H9 (cell line): ENCODE measurements around the gene METTL27. TPM values are rescaled to one million over a fixed set of nuclear protein-coding genes. Genes with fewer than 3 reads are reported as not detected.
"Not testable (repeated sequence)": the region's sequence is repeated elsewhere in the genome, so short reads cannot be mapped to it uniquely, and the experiment has no call there.

ENCODE experiments used
- DNase-seq: peaks from one replicate; pipeline ENCODE4 v3.0.0-alpha.2; 2017
- H2AFZ ChIP-seq: one replicate; pipeline ENCODE4 v1.6.1; 2013; ENCODE audit warnings: mild to moderate bottlenecking, low read length, control low read depth, moderate library complexity
- H2AK5ac ChIP-seq: 2 replicates; pipeline ENCODE4 v1.6.1; 2013; ENCODE audit warnings: low read length, control low read depth, mixed read lengths; ENCODE audit not compliant: insufficient read length
- H2BK120ac ChIP-seq: one replicate; pipeline ENCODE4 v1.6.1; 2013; ENCODE audit warnings: low read depth, mild to moderate bottlenecking, low read length, control low read depth, inconsistent platforms; ENCODE audit not compliant: poor library complexity, severe bottlenecking
- H2BK12ac ChIP-seq: 2 replicates; pipeline ENCODE4 v1.6.1; 2013; ENCODE audit warnings: low read length, control low read depth, mixed read lengths, low read depth; ENCODE audit not compliant: insufficient read length
- H2BK15ac ChIP-seq: 2 replicates; pipeline ENCODE4 v1.6.1; 2013; ENCODE audit warnings: low read depth, low read length, control low read depth
- H2BK20ac ChIP-seq: one replicate; pipeline ENCODE4 v1.6.1; 2013; ENCODE audit warnings: low read depth, mild to moderate bottlenecking, low read length, control low read depth, inconsistent platforms; ENCODE audit not compliant: poor library complexity, severe bottlenecking
- H2BK5ac ChIP-seq: 2 replicates; pipeline ENCODE4 v1.6.1; 2013; ENCODE audit warnings: low read length, control low read depth, mixed read lengths; ENCODE audit not compliant: insufficient read length
- H3K14ac ChIP-seq: 2 replicates; pipeline ENCODE4 v1.6.1; 2013; ENCODE audit warnings: low read length, control low read depth; ENCODE audit not compliant: insufficient read depth
- H3K18ac ChIP-seq: 2 replicates; pipeline ENCODE4 v1.6.1; 2013; ENCODE audit warnings: low read depth, mild to moderate bottlenecking, mixed read lengths, low read length, control low read depth; ENCODE audit not compliant: insufficient read length
- H3K23ac ChIP-seq: 2 replicates; pipeline ENCODE4 v1.6.1; 2013; ENCODE audit warnings: low read length, control low read depth, mixed read lengths, low read depth; ENCODE audit not compliant: insufficient read length
- H3K23me2 ChIP-seq: 2 replicates; pipeline ENCODE4 v1.6.1; 2013; ENCODE audit warnings: low read depth, mild to moderate bottlenecking, mixed read lengths, low read length, control low read depth; ENCODE audit not compliant: insufficient read length, poor library complexity, severe bottlenecking
- H3K27ac ChIP-seq: 2 replicates; pipeline ENCODE4 v1.5.1; 2013; ENCODE audit warnings: low read length, control low read depth, mixed read lengths, low read depth; ENCODE audit not compliant: insufficient read length
- H3K27me3 ChIP-seq: 2 replicates; pipeline ENCODE4 v1.6.1; 2013; ENCODE audit warnings: low read length, control low read depth, inconsistent platforms; ENCODE audit not compliant: insufficient read depth
- H3K4ac ChIP-seq: 2 replicates; pipeline ENCODE4 v1.6.1; 2013; ENCODE audit warnings: low read depth, mild to moderate bottlenecking, control low read depth, inconsistent platforms, low read length, moderate library complexity
- H3K4me1 ChIP-seq: 2 replicates; pipeline ENCODE4 v1.6.1; 2013; ENCODE audit warnings: low read length, control low read depth, inconsistent platforms; ENCODE audit not compliant: insufficient read depth
- H3K4me2 ChIP-seq: 2 replicates; pipeline ENCODE4 v1.6.1; 2013; ENCODE audit warnings: low read length, control low read depth, mixed read lengths; ENCODE audit not compliant: insufficient read length, insufficient read depth
- H3K56ac ChIP-seq: 2 replicates; pipeline ENCODE4 v1.6.1; 2013; ENCODE audit warnings: low read depth, mild to moderate bottlenecking, mixed read lengths, low read length, control low read depth; ENCODE audit not compliant: insufficient read length
- H3K79me1 ChIP-seq: 2 replicates; pipeline ENCODE4 v1.6.1; 2013; ENCODE audit warnings: low read depth, mild to moderate bottlenecking, moderate library complexity, low read length, control low read depth, inconsistent platforms; ENCODE audit not compliant: insufficient read depth, poor library complexity, severe bottlenecking
- H3K79me2 ChIP-seq: 2 replicates; pipeline ENCODE4 v1.6.1; 2013; ENCODE audit warnings: low read length, control low read depth, inconsistent platforms; ENCODE audit not compliant: insufficient read depth
- H3K9ac ChIP-seq: 2 replicates; pipeline ENCODE4 v1.6.1; 2013; ENCODE audit warnings: low read length, control low read depth, mixed read lengths; ENCODE audit not compliant: insufficient read length; ENCODE audit errors: extremely low read depth
- H3K9me3 ChIP-seq: one replicate; pipeline ENCODE4 v1.6.1; 2013; ENCODE audit warnings: low read depth, low read length, inconsistent platforms; ENCODE audit not compliant: control insufficient read depth
- H3T11ph ChIP-seq: one replicate; pipeline ENCODE4 v1.6.1; 2013; ENCODE audit warnings: mild to moderate bottlenecking, low read length, control low read depth, inconsistent platforms
- H4K20me1 ChIP-seq: one replicate; pipeline ENCODE4 v1.6.1; 2013; ENCODE audit not compliant: control insufficient read depth, insufficient read length, insufficient read depth
- H4K5ac ChIP-seq: 2 replicates; pipeline ENCODE4 v1.6.1; 2013; ENCODE audit warnings: low read depth, mild to moderate bottlenecking, mixed read lengths, low read length, control low read depth; ENCODE audit not compliant: insufficient read length
- H4K8ac ChIP-seq: replicated peaks from 2 replicates; pipeline ENCODE4 v1.6.1; 2013; ENCODE audit warnings: low read length, control low read depth, mixed read lengths, low read depth; ENCODE audit not compliant: insufficient read length
- H4K91ac ChIP-seq: 2 replicates; pipeline ENCODE4 v1.6.1; 2013; ENCODE audit warnings: low read depth, mild to moderate bottlenecking, moderate library complexity, mixed read lengths, low read length, control low read depth; ENCODE audit not compliant: insufficient read length
- H3K27ac Mint-ChIP-seq, 3 experiments: 2 replicates in 2 of 3; 3 replicates in 1 of 3; pipeline ENCODE4 v1.8.0; 2020 to 2021; ENCODE audit warnings: mixed read lengths in 3 of 3, mild to moderate bottlenecking in 1 of 3, moderate library complexity in 1 of 3
- H3K27me3 Mint-ChIP-seq: 2 replicates; pipeline ENCODE4 v1.8.0; 2021; ENCODE audit warnings: low read depth, mild to moderate bottlenecking, moderate library complexity, mixed read lengths
- H3K36me3 Mint-ChIP-seq, 3 experiments: 2 replicates in 2 of 3; 3 replicates in 1 of 3; pipeline ENCODE4 v1.8.0; 2020 to 2021; ENCODE audit warnings: low read depth in 3 of 3, mixed read lengths in 3 of 3; ENCODE audit not compliant: insufficient read depth in 1 of 3
- H3K4me1 Mint-ChIP-seq, 2 experiments: 2 replicates each; pipeline ENCODE4 v1.8.0; 2020; ENCODE audit warnings: mixed read lengths in 2 of 2
- H3K4me3 Mint-ChIP-seq, 2 experiments: 2 replicates in 1 of 2; 3 replicates in 1 of 2; pipeline ENCODE4 v1.8.0; 2020 to 2021; ENCODE audit warnings: mild to moderate bottlenecking in 2 of 2, mixed read lengths in 2 of 2, moderate library complexity in 1 of 2
- H3K9me3 Mint-ChIP-seq, 2 experiments: 2 replicates in 1 of 2; 3 replicates in 1 of 2; pipeline ENCODE4 v1.8.0; 2020; ENCODE audit warnings: mild to moderate bottlenecking in 2 of 2, mixed read lengths in 2 of 2, moderate library complexity in 1 of 2
- CTCF ChIP-seq: fragments of 200-600 bp; sonication (generic); conservative IDR thresholded peaks from 3 replicates; pipeline ENCODE4 v1.8.0; 2021; ENCODE audit warnings: antibody characterized with exemption, mild to moderate bottlenecking
- WGBS: extraction: QIAGEN DNeasy Blood & Tissue Kit; methylation state at CpG from one replicate; pipeline ENCODE4 v1.1.7; 2013; ENCODE audit warnings: missing lambda C conversion rate, low lambda C conversion rate, mixed read lengths; ENCODE audit not compliant: insufficient read length; ENCODE audit errors: extremely low coverage; 5-methylcytosine and 5-hydroxymethylcytosine counted together
- total RNA-seq: library from RNA; stranded (reverse); gene quantifications from 2 replicates; pipeline ENCODE4 v1.2.1, GENCODE V29; 2021

The METTL27 gene
- total RNA-seq, 1 experiment from 2014 or later, result 13.5 TPM

GRCh38 chr7:73789051-73789450 lies 53.3 kb downstream of the METTL27 start:
- H3T11ph ChIP-seq, result no peak overlapping the region
- H2BK15ac ChIP-seq, result no peak overlapping the region
- no peak overlapping the region for H2AFZ ChIP-seq
- H3K9me3 ChIP-seq, result no peaks in the 10 kb centered on the region
- no peak overlapping the region for H3K4me2 ChIP-seq
- no peak overlapping the region for H3K9ac ChIP-seq
- H2BK5ac ChIP-seq, result no peak overlapping the region
- H3K4ac ChIP-seq, result no peak overlapping the region
- no peak overlapping the region for H2BK20ac ChIP-seq
- peaks cover 3 to 10% of the 10 kb centered on the region in 2 experiments for H3K4me1 Mint-ChIP-seq
- peaks cover 0 to 16% of the 10 kb centered on the region in 2 experiments; a peak in 3 of 5 replicates for H3K9me3 Mint-ChIP-seq
- H3K4me1 ChIP-seq, result no peaks in the 10 kb centered on the region
- no peak overlapping the region for H3K56ac ChIP-seq
- no peak overlapping the region for H2AK5ac ChIP-seq
- no peak overlapping the region for H3K23ac ChIP-seq
- WGBS, result no CpG with 5 or more reads among the region's 4 CpGs
- H3K79me2 ChIP-seq, result no peaks in the 10 kb centered on the region
- H4K5ac ChIP-seq, result no peak overlapping the region
- H3K36me3 Mint-ChIP-seq, result peaks cover 0 to 3% (median 0%) of the 10 kb centered on the region in 3 experiments; a peak in 4 of 7 replicates
- H3K14ac ChIP-seq, result no peak overlapping the region
- no peaks in the 10 kb centered on the region for H3K27me3 Mint-ChIP-seq
- no peaks in the 10 kb centered on the region for H4K20me1 ChIP-seq
- no peaks in the 10 kb centered on the region for H3K79me1 ChIP-seq
- H2BK120ac ChIP-seq, result no peak overlapping the region
- no peak overlapping the region for H4K91ac ChIP-seq
- H3K23me2 ChIP-seq, result no peaks in the 10 kb centered on the region
- H4K8ac ChIP-seq, result no peak overlapping the region
- no peak overlapping the region for H3K18ac ChIP-seq
- H2BK12ac ChIP-seq, result no peak overlapping the region
- TF ChIP-seq CTCF, result no peak
- no peak overlapping the region for H3K4me3 Mint-ChIP-seq
- no peak overlapping the region for H3K27ac ChIP-seq
- no peak for DNase-seq
- H3K27me3 ChIP-seq, result no peaks in the 10 kb centered on the region
- no peak overlapping the region for H3K27ac Mint-ChIP-seq

DNA sequence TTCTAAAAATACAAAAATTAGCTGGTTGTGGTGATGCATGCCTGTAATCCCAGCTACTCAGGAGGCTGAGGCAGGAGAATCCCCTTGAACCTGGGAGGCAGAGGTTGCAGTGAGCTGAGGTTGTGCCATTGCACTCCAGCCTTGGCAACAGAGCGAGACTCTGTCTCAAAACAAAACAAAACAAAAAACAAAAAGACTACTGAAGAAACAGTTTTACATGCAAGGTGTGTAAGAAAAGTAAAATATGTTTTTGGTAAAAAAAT lies 54.6 kb downstream of the METTL27 start:
- not testable (repeated sequence) for H3K23me2 ChIP-seq, H3K56ac ChIP-seq, H2AFZ ChIP-seq, H4K8ac ChIP-seq, H2BK120ac ChIP-seq, H4K20me1 ChIP-seq, H4K5ac ChIP-seq, DNase-seq, H3K4me1 ChIP-seq, H3K9ac ChIP-seq, H3K14ac ChIP-seq, H3K27ac ChIP-seq, H2BK5ac ChIP-seq, H3K4ac ChIP-seq, H3K27me3 ChIP-seq, H3K79me1 ChIP-seq, H2BK15ac ChIP-seq, H2AK5ac ChIP-seq, H3K9me3 ChIP-seq, H3K18ac ChIP-seq, H4K91ac ChIP-seq, H3K4me1 Mint-ChIP-seq, H3T11ph ChIP-seq, H2BK20ac ChIP-seq, H3K23ac ChIP-seq, H3K4me3 Mint-ChIP-seq, H3K4me2 ChIP-seq, H3K79me2 ChIP-seq, H3K27me3 Mint-ChIP-seq, H3K36me3 Mint-ChIP-seq, H2BK12ac ChIP-seq
- Mint-ChIP-seq H3K27ac (peak overlapping the region in 1 of 3 experiments; percentile 35; a peak in 1 of 7 replicates), H3K9me3 (peaks cover 0 to 16% of the 10 kb centered on the region in 2 experiments; a peak in 3 of 5 replicates)
- WGBS, result no CpG with 5 or more reads among the region's 1 CpG
